B cell (primary cell): Measurements from ENCODE around the gene CSF1. TPM values are rescaled to one million over a fixed set of nuclear protein-coding genes. Genes with fewer than 3 reads are reported as not detected.

Experiments
- ATAC-seq: fragments of 200-7000 bp; cut with Tn5 transposase; one replicate; pipeline ENCODE4 v1.10.0; 2021; ENCODE audit warnings: low read depth, mild to moderate bottlenecking, moderate number of reproducible peaks, moderate library complexity
- CTCF ChIA-PET: fragments of 350-600 bp; sonication (Branson Sonifier 250); formaldehyde crosslinking; loops from one replicate; lab custom pipeline; 2021; ENCODE audit warnings: antibody characterized with exemption, inconsistent platforms; lab: Charles Lee
- POLR2A ChIA-PET: fragments of 350-600 bp; sonication (Branson Sonifier 250); formaldehyde crosslinking; loops from one replicate; lab custom pipeline; 2021; ENCODE audit warnings: antibody characterized with exemption; lab: Charles Lee
- DNase-seq: peaks from one replicate; pipeline ENCODE4 v3.0.0; 2013
- H2AFZ ChIP-seq: 2 replicates; pipeline ENCODE4 v1.6.1; 2012; ENCODE audit warnings: mild to moderate bottlenecking, low read depth, low read length; ENCODE audit not compliant: insufficient read depth, poor library complexity, severe bottlenecking
- H3K27ac ChIP-seq, 2 donors: 1 replicate in 1 of 2; 2 replicates in 1 of 2; pipeline ENCODE4 v1.5.1; 2012 to 2013; ENCODE audit warnings: low read length in 2 of 2, mild to moderate bottlenecking in 2 of 2, moderate library complexity in 1 of 2
- H3K27me3 ChIP-seq, 4 experiments: fragments of 200-600 bp in 1 of 4; sonication (generic) in 1 of 4; replicated peaks in 1 of 4; 1 replicate in 2 of 4; 2 replicates in 2 of 4; pipeline versions ENCODE4 v1.6.1 to v1.7.0; 2013 to 2016; ENCODE audit warnings: low read length in 3 of 4, mild to moderate bottlenecking in 2 of 4, mixed read lengths in 1 of 4, moderate library complexity in 1 of 4; ENCODE audit not compliant: insufficient read depth in 4 of 4, control insufficient read depth in 3 of 4; ENCODE audit errors: control extremely low read depth in 1 of 4
- H3K36me3 ChIP-seq, 2 experiments: replicated peaks in 1 of 2; 1 replicate in 1 of 2; 2 replicates in 1 of 2; pipeline versions ENCODE4 v1.6.1 to v1.7.1; 2013; ENCODE audit warnings: low read length in 1 of 2; ENCODE audit not compliant: insufficient read depth in 2 of 2, control insufficient read depth in 1 of 2; ENCODE audit errors: control extremely low read depth in 1 of 2, extremely low read depth in 1 of 2
- H3K4me1 ChIP-seq, 2 donors: fragments of 200-600 bp in 1 of 2; sonication (generic) in 1 of 2; 1 replicate in 1 of 2; 2 replicates in 1 of 2; pipeline versions ENCODE4 v1.5.1 to v1.6.1; 2013 to 2017; ENCODE audit warnings: low read length in 2 of 2; ENCODE audit not compliant: control insufficient read depth in 2 of 2, insufficient read depth in 2 of 2
- H3K4me2 ChIP-seq: replicated peaks from 2 replicates; pipeline ENCODE3; 2012; ENCODE audit warnings: mild to moderate bottlenecking, low read depth, low read length; ENCODE audit not compliant: poor library complexity, severe bottlenecking
- H3K4me3 ChIP-seq, 5 experiments: fragments of 200-600 bp in 1 of 5; sonication (generic) in 1 of 5; 1 replicate in 3 of 5; 2 replicates in 2 of 5; pipeline versions ENCODE4 v1.5.1 to v1.7.0; 2011 to 2016; ENCODE audit warnings: low read length in 4 of 5, mild to moderate bottlenecking in 4 of 5, low read depth in 2 of 5, control low read depth in 1 of 5, moderate library complexity in 1 of 5; ENCODE audit not compliant: insufficient read depth in 1 of 5; ENCODE audit errors: control extremely low read depth in 1 of 5, extremely low read depth in 1 of 5
- H3K79me2 ChIP-seq: fragments of 200-600 bp; sonication (generic); one replicate; pipeline ENCODE4 v1.6.0; 2016; ENCODE audit warnings: low read length; ENCODE audit not compliant: control insufficient read depth, insufficient read depth
- H3K9ac ChIP-seq: fragments of 200-600 bp; sonication (generic); 2 replicates; pipeline ENCODE4 v1.6.1; 2017; ENCODE audit warnings: mild to moderate bottlenecking, low read length, moderate library complexity
- H3K9me3 ChIP-seq, 3 donors: one replicate each; pipeline versions ENCODE4 v1.6.1 to v1.7.1; 2013; ENCODE audit warnings: low read length in 2 of 3; ENCODE audit not compliant: control insufficient read depth in 2 of 3, insufficient read depth in 1 of 3; ENCODE audit errors: control extremely low read depth in 1 of 3
- H4K20me1 ChIP-seq: 2 replicates; pipeline ENCODE4 v1.6.0; 2012; ENCODE audit warnings: mild to moderate bottlenecking, low read length; ENCODE audit not compliant: insufficient read depth, control insufficient read depth, poor library complexity, severe bottlenecking
- H3K27ac Mint-ChIP-seq: one replicate; pipeline ENCODE4 v1.8.0; 2021; ENCODE audit warnings: mixed read lengths
- H3K27me3 Mint-ChIP-seq: one replicate; pipeline ENCODE4 v1.8.0; 2021; ENCODE audit warnings: mixed read lengths
- H3K4me1 Mint-ChIP-seq: one replicate; pipeline ENCODE4 v1.8.0; 2021; ENCODE audit warnings: mixed read lengths
- H3K4me3 Mint-ChIP-seq: one replicate; pipeline ENCODE4 v1.8.0; 2021; ENCODE audit warnings: mixed read lengths
- H3K9me3 Mint-ChIP-seq: one replicate; pipeline ENCODE4 v1.8.0; 2022; ENCODE audit warnings: mixed read lengths; ENCODE audit not compliant: insufficient read depth
- EZH2 ChIP-seq: IDR thresholded peaks from 2 replicates; pipeline ENCODE4 v1.6.1; 2012; ENCODE audit warnings: borderline replicate concordance, low read depth, mild to moderate bottlenecking, moderate library complexity, low read length; ENCODE audit not compliant: insufficient read depth, poor library complexity, severe bottlenecking
- WGBS: methylation state at CpG from one replicate; pipeline ENCODE4 v1.1.5; 2013; ENCODE audit warnings: missing lambda C conversion rate; ENCODE audit not compliant: insufficient coverage; 5-methylcytosine and 5-hydroxymethylcytosine counted together
- intact Hi-C: fragments of 100-400 bp; cut with micrococcal nuclease; formaldehyde crosslinking; loops from one replicate; pipeline ENCODE4 v1.10.0; 2022
- polyA plus RNA-seq: library from polyadenylated mRNA; depleted of rRNA; stranded (reverse); fragments of >200 nt; gene quantifications from 2 replicates; pipeline ENCODE4 v1.2.3, GENCODE V29; 2012
- total RNA-seq, 2 donors: library from RNA; stranded (reverse); fragments of 120-200 nt in 1 of 2; gene quantifications; 1 replicate in 1 of 2; 2 replicates in 1 of 2; pipeline versions ENCODE4 v1.2.3 to v1.2.4, GENCODE V29; 2013 to 2022
- TF ChIP-seq, protein P1 (sequence below): fragments of 200-600 bp; IDR thresholded peaks from one replicate; pipeline ENCODE4 v1.8.0; 2022; ENCODE audit warnings: antibody characterized with exemption, mild to moderate bottlenecking

The CSF1 gene
- total and polyA plus RNA-seq, 2 donors (not counting 1 experiment from before 2014, with no cell fraction given) = 0.55 to 4.2 TPM

DNA sequence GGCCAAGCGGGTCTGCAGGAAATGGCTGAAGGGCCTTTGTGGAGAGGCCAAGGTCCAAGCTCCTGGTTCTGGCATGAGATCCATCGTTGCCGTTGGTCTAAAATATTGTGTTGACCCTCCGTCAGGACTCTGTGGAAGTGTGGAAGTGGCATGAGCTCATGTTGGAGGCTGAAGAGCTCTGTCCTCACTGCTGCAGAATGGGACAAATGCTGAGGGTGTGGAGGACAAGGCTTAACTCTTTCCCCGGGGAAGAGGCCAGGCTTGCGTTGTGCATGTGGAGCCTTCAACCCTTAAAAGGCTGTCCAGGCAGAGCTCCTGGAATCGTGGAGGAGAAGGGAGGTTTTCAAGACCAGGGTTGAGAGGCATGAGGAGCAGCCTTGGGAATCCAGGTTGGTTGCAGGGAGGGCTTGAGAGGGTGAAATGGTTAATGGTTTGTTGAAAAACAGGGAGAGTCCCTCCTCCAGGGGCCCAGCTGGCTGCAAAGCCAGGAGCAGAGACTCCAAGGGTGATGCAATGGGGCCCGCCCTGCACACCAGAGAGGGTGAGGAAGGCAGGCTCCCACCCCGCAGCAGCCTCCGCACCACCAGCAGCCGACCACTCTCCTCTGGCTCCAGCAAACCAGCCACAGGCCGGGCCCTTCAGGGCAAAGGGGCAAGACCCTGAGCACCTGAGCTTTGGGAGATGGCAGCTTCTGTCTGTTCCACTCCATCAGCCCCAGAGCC, 67.2 kb downstream of the CSF1 start:
- Histone ChIP-seq H4K20me1 (no peaks in the 10 kb centered on the region), H3K36me3 (no peaks in the 10 kb centered on the region), H3K4me2 (no peak overlapping the region), H3K9ac (no peak overlapping the region), H3K27me3 (peaks cover 0 to 12% (median 4%) of the 10 kb centered on the region in 4 experiments), H3K4me3 (no peak overlapping the region), H3K4me1 (no peaks in the 10 kb centered on the region), H3K79me2 (no peaks in the 10 kb centered on the region), H2AFZ (no peak overlapping the region), H3K9me3 (no peaks in the 10 kb centered on the region), H3K27ac (no peak overlapping the region)
- intact Hi-C loops = no loop called here
- CTCF ChIA-PET = interaction anchor here (1.1 to 16.9 kb wide), 2 partner anchors 196 to 338 kb away, joined by 3 to 667 read pairs; no protein-coding TSS in a partner anchor
- POLR2A ChIA-PET = no interaction called here
- Mint-ChIP-seq H3K4me3 (no peak overlapping the region), H3K27me3 (peaks cover 19% of the 10 kb centered on the region), H3K27ac (no peak overlapping the region), H3K9me3 (no peaks in the 10 kb centered on the region), H3K4me1 (no peaks in the 10 kb centered on the region)
- TF ChIP-seq, protein P1, sequence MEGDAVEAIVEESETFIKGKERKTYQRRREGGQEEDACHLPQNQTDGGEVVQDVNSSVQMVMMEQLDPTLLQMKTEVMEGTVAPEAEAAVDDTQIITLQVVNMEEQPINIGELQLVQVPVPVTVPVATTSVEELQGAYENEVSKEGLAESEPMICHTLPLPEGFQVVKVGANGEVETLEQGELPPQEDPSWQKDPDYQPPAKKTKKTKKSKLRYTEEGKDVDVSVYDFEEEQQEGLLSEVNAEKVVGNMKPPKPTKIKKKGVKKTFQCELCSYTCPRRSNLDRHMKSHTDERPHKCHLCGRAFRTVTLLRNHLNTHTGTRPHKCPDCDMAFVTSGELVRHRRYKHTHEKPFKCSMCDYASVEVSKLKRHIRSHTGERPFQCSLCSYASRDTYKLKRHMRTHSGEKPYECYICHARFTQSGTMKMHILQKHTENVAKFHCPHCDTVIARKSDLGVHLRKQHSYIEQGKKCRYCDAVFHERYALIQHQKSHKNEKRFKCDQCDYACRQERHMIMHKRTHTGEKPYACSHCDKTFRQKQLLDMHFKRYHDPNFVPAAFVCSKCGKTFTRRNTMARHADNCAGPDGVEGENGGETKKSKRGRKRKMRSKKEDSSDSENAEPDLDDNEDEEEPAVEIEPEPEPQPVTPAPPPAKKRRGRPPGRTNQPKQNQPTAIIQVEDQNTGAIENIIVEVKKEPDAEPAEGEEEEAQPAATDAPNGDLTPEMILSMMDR = no peak
- TF ChIP-seq EZH2 = no peak
- ATAC-seq = no peak
- 94% methylated on average over 12 of the region's 12 CpGs for WGBS
- no peak for DNase-seq

DNA sequence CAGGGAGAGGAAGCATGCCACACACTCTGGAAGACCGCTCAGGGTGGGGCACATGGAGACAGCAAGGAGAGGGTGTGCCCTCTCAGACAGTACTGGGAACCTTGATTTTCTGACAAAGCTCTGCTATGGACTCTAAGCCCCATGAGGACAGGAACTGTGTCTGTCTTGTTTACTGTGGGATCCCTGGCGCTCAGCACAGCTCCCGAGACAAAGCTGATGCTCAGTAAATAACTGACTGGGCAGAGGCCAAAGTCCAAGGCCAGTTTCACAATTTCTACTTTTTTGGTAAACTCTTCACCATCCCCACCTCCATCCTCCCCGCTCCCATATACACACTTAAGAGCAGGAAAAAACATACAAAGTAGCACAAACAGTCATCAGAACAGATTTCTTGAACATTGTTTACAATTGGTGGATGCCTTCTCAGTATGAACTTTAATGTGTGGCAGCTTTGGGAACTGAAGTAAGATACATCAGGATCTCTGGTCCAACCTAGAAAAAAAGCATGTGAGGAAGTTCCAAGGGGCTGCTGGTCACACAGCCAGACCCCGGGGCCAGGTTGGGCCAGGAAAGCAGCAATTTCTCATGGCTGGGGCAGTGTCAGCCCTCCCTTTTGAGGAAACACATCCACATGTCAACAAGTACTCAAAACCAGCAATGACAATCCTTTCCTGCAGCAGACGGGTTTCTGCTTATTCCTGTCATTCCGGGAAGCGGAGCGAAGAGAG, 68.3 kb downstream of the CSF1 start:
- peaks cover 19% of the 10 kb centered on the region for H3K27me3 Mint-ChIP-seq
- no peaks in the 10 kb centered on the region for H3K9me3 ChIP-seq
- H3K4me3 ChIP-seq = no peak overlapping the region
- TF ChIP-seq, protein P1 = no peak
- TF ChIP-seq EZH2 = no peak
- ChIA-PET POLR2A (no interaction called here), CTCF (interaction anchor here (1.1 to 16.9 kb wide), 4 partner anchors 198 to 444 kb away, joined by 3 to 667 read pairs (median 8); no protein-coding TSS in a partner anchor)
- H2AFZ ChIP-seq = no peak overlapping the region
- no peak overlapping the region for H3K9ac ChIP-seq
- intact Hi-C loops = no loop called here
- no peaks in the 10 kb centered on the region for H3K79me2 ChIP-seq
- H3K36me3 ChIP-seq = no peaks in the 10 kb centered on the region
- no peak overlapping the region for H3K27ac ChIP-seq
- H4K20me1 ChIP-seq = no peaks in the 10 kb centered on the region
- no peak overlapping the region for H3K27ac Mint-ChIP-seq
- DNase-seq = no peak
- no peak for ATAC-seq
- H3K27me3 ChIP-seq = peaks cover 0 to 12% (median 4%) of the 10 kb centered on the region in 4 experiments
- no peaks in the 10 kb centered on the region for H3K9me3 Mint-ChIP-seq
- H3K4me1 ChIP-seq = no peaks in the 10 kb centered on the region
- H3K4me3 Mint-ChIP-seq = no peak overlapping the region
- WGBS = 79% methylated on average over 8 of the region's 9 CpGs
- peaks cover under 1% of the 10 kb centered on the region for H3K4me1 Mint-ChIP-seq
- no peak overlapping the region for H3K4me2 ChIP-seq
